ENCODE results near the gene BORCS5.

Gene BORCS5

GRCh38 chr12:12445882-12446181 lies 89.0 kb downstream of the BORCS5 start:
- TF ChIP-seq SUZ12 (IDR thresholded peaks at IDR 0.05; ENCODE audit: extremely low read depth, insufficient read depth, insufficient read length): no peak
- TF ChIP-seq ZNF274 (IDR thresholded peaks at IDR 0.05; ENCODE audit: low read depth, low read length): no peak
- TF ChIP-seq YY1 (IDR thresholded peaks at IDR 0.05; ENCODE audit: insufficient read depth, insufficient read length): no peak
- DNase-seq (ENCODE audit: low read depth, low spot score): no peak
- H3K27me3 ChIP-seq (ENCODE audit: insufficient read depth, insufficient read length): no peaks in the 10 kb centered on the region
- no peak overlapping the region for H3K9ac ChIP-seq (ENCODE audit: insufficient read length, low read depth)
- H3K4me3 ChIP-seq (ENCODE audit: insufficient read length, low read depth): no peak overlapping the region
- H3K4me1 ChIP-seq (ENCODE audit: insufficient read depth, insufficient read length): peaks cover 3% of the 10 kb centered on the region
- H3K9me3 ChIP-seq (ENCODE audit: insufficient read depth, low read length): no peaks in the 10 kb centered on the region
- no peaks in the 10 kb centered on the region for H3K36me3 ChIP-seq (ENCODE audit: insufficient read depth, insufficient read length, low read length)

GRCh38 chr12:12446786-12447185 lies 89.9 kb downstream of the BORCS5 start:
- Histone ChIP-seq H3K9me3 (ENCODE audit: insufficient read depth, low read length) (no peaks in the 10 kb centered on the region), H3K36me3 (ENCODE audit: insufficient read depth, insufficient read length, low read length) (no peaks in the 10 kb centered on the region), H3K27me3 (ENCODE audit: insufficient read depth, insufficient read length) (no peaks in the 10 kb centered on the region), H3K9ac (ENCODE audit: insufficient read length, low read depth) (no peak overlapping the region), H3K4me3 (ENCODE audit: insufficient read length, low read depth) (no peak overlapping the region), H3K4me1 (ENCODE audit: insufficient read depth, insufficient read length) (peaks cover 3% of the 10 kb centered on the region)
- no peak for DNase-seq (ENCODE audit: low read depth, low spot score)
- no peak for TF ChIP-seq SUZ12 (IDR thresholded peaks at IDR 0.05; ENCODE audit: extremely low read depth, insufficient read depth, insufficient read length)
- TF ChIP-seq YY1 (IDR thresholded peaks at IDR 0.05; ENCODE audit: insufficient read depth, insufficient read length): no peak
- no peak for TF ChIP-seq ZNF274 (IDR thresholded peaks at IDR 0.05; ENCODE audit: low read depth, low read length)

DNA sequence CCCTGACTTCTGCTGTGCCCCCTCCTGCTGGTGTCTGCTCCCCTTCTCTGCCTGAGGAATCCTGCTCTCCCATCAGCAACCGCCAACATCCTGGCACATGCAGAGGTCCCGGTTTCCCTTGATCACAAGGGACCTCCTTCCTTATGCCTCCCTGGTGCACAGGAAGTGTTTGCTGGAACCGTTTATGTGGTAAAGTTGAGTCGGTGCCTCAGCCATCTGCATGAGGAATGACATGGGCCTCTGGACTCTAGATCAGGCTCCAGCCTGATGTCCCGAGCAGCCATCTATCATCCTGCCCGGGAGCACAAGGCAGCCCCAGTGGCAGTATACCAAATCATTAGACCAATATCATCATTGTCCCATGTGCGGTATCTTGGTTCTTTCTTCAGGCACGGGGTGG lies 90.4 kb downstream of the BORCS5 start:
- Histone ChIP-seq H3K36me3 (ENCODE audit: insufficient read depth, insufficient read length, low read length) (no peaks in the 10 kb centered on the region), H3K4me1 (ENCODE audit: insufficient read depth, insufficient read length) (peaks cover 3% of the 10 kb centered on the region), H3K27me3 (ENCODE audit: insufficient read depth, insufficient read length) (no peaks in the 10 kb centered on the region), H3K9ac (ENCODE audit: insufficient read length, low read depth) (no peak overlapping the region), H3K9me3 (ENCODE audit: insufficient read depth, low read length) (no peaks in the 10 kb centered on the region), H3K4me3 (ENCODE audit: insufficient read length, low read depth) (no peak overlapping the region)
- DNase-seq (ENCODE audit: low read depth, low spot score): no peak
- no peak for TF ChIP-seq ZNF274 (IDR thresholded peaks at IDR 0.05; ENCODE audit: low read depth, low read length)
- TF ChIP-seq SUZ12 (IDR thresholded peaks at IDR 0.05; ENCODE audit: extremely low read depth, insufficient read depth, insufficient read length): no peak
- no peak for TF ChIP-seq YY1 (IDR thresholded peaks at IDR 0.05; ENCODE audit: insufficient read depth, insufficient read length)

- H3K4me1 ChIP-seq (ENCODE audit: insufficient read depth, insufficient read length): peaks cover 3% of the 10 kb centered on the region
- DNase-seq (ENCODE audit: low read depth, low spot score): no peak
- no peaks in the 10 kb centered on the region for H3K9me3 ChIP-seq (ENCODE audit: insufficient read depth, low read length)
- no peaks in the 10 kb centered on the region for H3K36me3 ChIP-seq (ENCODE audit: insufficient read depth, insufficient read length, low read length)
- H3K27me3 ChIP-seq (ENCODE audit: insufficient read depth, insufficient read length): no peaks in the 10 kb centered on the region
- H3K9ac ChIP-seq (ENCODE audit: insufficient read length, low read depth): no peak overlapping the region
- H3K4me3 ChIP-seq (ENCODE audit: insufficient read length, low read depth): no peak overlapping the region
- TF ChIP-seq SUZ12 (IDR thresholded peaks at IDR 0.05; ENCODE audit: extremely low read depth, insufficient read depth, insufficient read length) (no peak), ZNF274 (IDR thresholded peaks at IDR 0.05; ENCODE audit: low read depth, low read length) (no peak), YY1 (IDR thresholded peaks at IDR 0.05; ENCODE audit: insufficient read depth, insufficient read length) (no peak)
Measured at GRCh38 chr12:12447837-12448236, 91.0 kb downstream of the BORCS5 start.

DNA sequence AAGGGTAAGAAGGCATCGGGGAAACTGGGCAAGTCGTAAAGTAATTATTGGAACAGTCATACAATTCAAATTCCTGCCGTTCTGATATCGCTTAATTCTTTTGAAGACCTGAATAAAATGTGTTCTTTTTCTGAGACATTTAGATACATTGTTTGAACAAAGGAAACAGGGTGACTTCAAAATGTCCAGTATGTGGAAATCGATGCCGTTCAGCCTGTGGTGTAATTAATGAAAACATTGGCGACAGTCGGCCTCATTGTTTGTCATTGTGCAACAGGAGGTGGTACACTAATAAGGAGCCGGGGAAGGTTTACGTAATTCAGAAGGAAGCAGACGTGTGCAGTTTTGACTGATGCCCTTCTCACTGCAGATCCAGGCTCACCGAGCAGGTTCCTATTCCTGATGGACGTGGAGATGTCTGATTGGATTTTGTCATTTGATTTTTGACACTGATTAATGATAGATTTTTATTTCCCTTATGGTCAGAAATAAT lies 92.7 kb downstream of the BORCS5 start:
- Histone ChIP-seq H3K4me3 (ENCODE audit: insufficient read length, low read depth) (no peak overlapping the region), H3K9me3 (ENCODE audit: insufficient read depth, low read length) (no peaks in the 10 kb centered on the region), H3K9ac (ENCODE audit: insufficient read length, low read depth) (no peak overlapping the region), H3K4me1 (ENCODE audit: insufficient read depth, insufficient read length) (peaks cover 3% of the 10 kb centered on the region), H3K27me3 (ENCODE audit: insufficient read depth, insufficient read length) (no peaks in the 10 kb centered on the region), H3K36me3 (ENCODE audit: insufficient read depth, insufficient read length, low read length) (no peaks in the 10 kb centered on the region)
- DNase-seq (ENCODE audit: low read depth, low spot score): no peak
- TF ChIP-seq SUZ12 (IDR thresholded peaks at IDR 0.05; ENCODE audit: extremely low read depth, insufficient read depth, insufficient read length): no peak
- no peak for TF ChIP-seq YY1 (IDR thresholded peaks at IDR 0.05; ENCODE audit: insufficient read depth, insufficient read length)
- no peak for TF ChIP-seq ZNF274 (IDR thresholded peaks at IDR 0.05; ENCODE audit: low read depth, low read length)

GRCh38 chr12:12450043-12450471 lies 93.2 kb downstream of the BORCS5 start:
- no peaks in the 10 kb centered on the region for H3K9me3 ChIP-seq (ENCODE audit: insufficient read depth, low read length)

GRCh38 chr12:12451098-12451497 lies 94.2 kb downstream of the BORCS5 start:
- DNase-seq (ENCODE audit: low read depth, low spot score): no peak
- H3K9me3 ChIP-seq (ENCODE audit: insufficient read depth, low read length): no peaks in the 10 kb centered on the region
- no peak for TF ChIP-seq ZNF274 (IDR thresholded peaks at IDR 0.05; ENCODE audit: low read depth, low read length)
- no peak for TF ChIP-seq SUZ12 (IDR thresholded peaks at IDR 0.05; ENCODE audit: extremely low read depth, insufficient read depth, insufficient read length)
- no peak for TF ChIP-seq YY1 (IDR thresholded peaks at IDR 0.05; ENCODE audit: insufficient read depth, insufficient read length)
- peaks cover 3% of the 10 kb centered on the region for H3K4me1 ChIP-seq (ENCODE audit: insufficient read depth, insufficient read length)
- H3K4me3 ChIP-seq (ENCODE audit: insufficient read length, low read depth): no peak overlapping the region
- no peak overlapping the region for H3K9ac ChIP-seq (ENCODE audit: insufficient read length, low read depth)
- H3K36me3 ChIP-seq (ENCODE audit: insufficient read depth, insufficient read length, low read length): no peaks in the 10 kb centered on the region
- H3K27me3 ChIP-seq (ENCODE audit: insufficient read depth, insufficient read length): no peaks in the 10 kb centered on the region

More at GRCh38 chr12:12450043-12450471, 93.2 kb downstream of the BORCS5 start:
- no peak overlapping the region for H3K9ac ChIP-seq (ENCODE audit: insufficient read length, low read depth)
- no peak overlapping the region for H3K4me3 ChIP-seq (ENCODE audit: insufficient read length, low read depth)
- no peaks in the 10 kb centered on the region for H3K36me3 ChIP-seq (ENCODE audit: insufficient read depth, insufficient read length, low read length)
- no peak for DNase-seq (ENCODE audit: low read depth, low spot score)
- H3K27me3 ChIP-seq (ENCODE audit: insufficient read depth, insufficient read length): no peaks in the 10 kb centered on the region
- TF ChIP-seq ZNF274 (IDR thresholded peaks at IDR 0.05; ENCODE audit: low read depth, low read length) (no peak), YY1 (IDR thresholded peaks at IDR 0.05; ENCODE audit: insufficient read depth, insufficient read length) (no peak), SUZ12 (IDR thresholded peaks at IDR 0.05; ENCODE audit: extremely low read depth, insufficient read depth, insufficient read length) (no peak)
- H3K4me1 ChIP-seq (ENCODE audit: insufficient read depth, insufficient read length): peaks cover 3% of the 10 kb centered on the region

Data from NT2/D1 (cell line).